WTC11 (cell line): Measurements from ENCODE around the gene IRF7. TPM values are rescaled to one million over a fixed set of nuclear protein-coding genes. Genes with fewer than 3 reads are reported as not detected.

Experiments used
- ATAC-seq: fragments of 200-7000 bp; cut with Tn5 transposase; 2 replicates; pipeline ENCODE4 v1.10.0; 2021; ENCODE audit warnings: mild to moderate bottlenecking, moderate library complexity
- CTCF ChIA-PET: fragments of 300-600 bp; sonication (Branson Sonifier 250); formaldehyde crosslinking; loops from one replicate; lab custom pipeline; 2021; ENCODE audit warnings: antibody characterized with exemption; lab: Charles Lee
- POLR2A ChIA-PET: fragments of 350-600 bp; sonication (Branson Sonifier 250); formaldehyde crosslinking; loops from one replicate; lab custom pipeline; 2021; ENCODE audit warnings: antibody characterized with exemption; lab: Charles Lee
- DNase-seq: peaks from one replicate; pipeline ENCODE4 v3.0.0; 2021; ENCODE audit warnings: low spot score
- H3K27ac Mint-ChIP-seq: 2 replicates; pipeline ENCODE4 v1.8.0; 2021; ENCODE audit warnings: mixed read lengths
- H3K27me3 Mint-ChIP-seq: 2 replicates; pipeline ENCODE4 v1.8.0; 2021; ENCODE audit warnings: low read depth, mild to moderate bottlenecking, moderate library complexity, mixed read lengths
- H3K36me3 Mint-ChIP-seq: 2 replicates; pipeline ENCODE4 v1.8.0; 2021; ENCODE audit warnings: mixed read lengths
- H3K4me1 Mint-ChIP-seq: 2 replicates; pipeline ENCODE4 v1.8.0; 2022; ENCODE audit warnings: mixed read lengths
- H3K4me3 Mint-ChIP-seq: 2 replicates; pipeline ENCODE4 v1.8.0; 2021; ENCODE audit warnings: mild to moderate bottlenecking, moderate library complexity, mixed read lengths
- H3K9me3 Mint-ChIP-seq: 2 replicates; pipeline ENCODE4 v1.8.0; 2021; ENCODE audit warnings: mixed read lengths
- CDX4 ChIP-seq: fragments of 250-450 bp; sonication (Bioruptor Pico); IDR thresholded peaks from 2 replicates; pipeline ENCODE4 v1.9.0; 2021; ENCODE audit warnings: moderate library complexity, mild to moderate bottlenecking, inconsistent platforms, borderline replicate concordance
- CREB1 ChIP-seq: sonication (generic); formaldehyde crosslinking; IDR thresholded peaks from 2 replicates; pipeline ENCODE4 v1.8.0; 2023; ENCODE audit warnings: mild to moderate bottlenecking, missing genetic modification reagents
- FOXK1 ChIP-seq: sonication (generic); formaldehyde crosslinking; IDR thresholded peaks from 2 replicates; pipeline ENCODE4 v1.8.0; 2022; ENCODE audit warnings: mild to moderate bottlenecking, moderate library complexity, missing genetic modification reagents
- FOXP4 ChIP-seq: sonication (generic); formaldehyde crosslinking; IDR thresholded peaks from 2 replicates; pipeline ENCODE4 v1.8.0; 2022; ENCODE audit warnings: mild to moderate bottlenecking, missing genetic modification reagents
- GTF2I ChIP-seq: fragments of 250-450 bp; sonication (Bioruptor Pico); conservative IDR thresholded peaks from 2 replicates; pipeline ENCODE4 v1.4.0; 2021; ENCODE audit warnings: mild to moderate bottlenecking
- HMGA2 ChIP-seq: fragments of 250-450 bp; sonication (Bioruptor Pico); IDR thresholded peaks from 2 replicates; pipeline ENCODE4 v1.4.0; 2021; ENCODE audit warnings: mild to moderate bottlenecking, moderate library complexity
- JAZF1 ChIP-seq: fragments of 250-450 bp; sonication (Bioruptor Pico); IDR thresholded peaks from 2 replicates; pipeline ENCODE4 v1.9.0; 2021; ENCODE audit warnings: moderate library complexity, mild to moderate bottlenecking, inconsistent platforms
- JUN ChIP-seq: sonication (generic); formaldehyde crosslinking; IDR thresholded peaks from 2 replicates; pipeline ENCODE4 v1.8.0; 2023; ENCODE audit warnings: mild to moderate bottlenecking, missing genetic modification reagents
- MAX ChIP-seq: sonication (generic); formaldehyde crosslinking; IDR thresholded peaks from 2 replicates; pipeline ENCODE4 v1.8.0; 2022; ENCODE audit warnings: mild to moderate bottlenecking, missing genetic modification reagents
- MYBL2 ChIP-seq: sonication (generic); formaldehyde crosslinking; IDR thresholded peaks from 2 replicates; pipeline ENCODE4 v1.8.1; 2023; ENCODE audit warnings: mild to moderate bottlenecking, moderate library complexity, missing genetic modification reagents
- NR2C2 ChIP-seq: sonication (generic); formaldehyde crosslinking; IDR thresholded peaks from 2 replicates; pipeline ENCODE4 v1.8.0; 2022; ENCODE audit warnings: mild to moderate bottlenecking, missing genetic modification reagents
- PRRX2 ChIP-seq: fragments of 250-450 bp; sonication (Bioruptor Pico); IDR thresholded peaks from 2 replicates; pipeline ENCODE4 v1.8.0; 2021; ENCODE audit warnings: mild to moderate bottlenecking
- RELA ChIP-seq: sonication (generic); formaldehyde crosslinking; IDR thresholded peaks from 2 replicates; pipeline ENCODE4 v1.8.1; 2022; ENCODE audit warnings: missing genetic modification reagents, mild to moderate bottlenecking, borderline replicate concordance
- SOX15 ChIP-seq: fragments of 250-450 bp; sonication (Bioruptor Pico); IDR thresholded peaks from 2 replicates; pipeline ENCODE4 v1.9.0; 2021; ENCODE audit warnings: mild to moderate bottlenecking
- TCF7 ChIP-seq: sonication (generic); formaldehyde crosslinking; IDR thresholded peaks from 2 replicates; pipeline ENCODE4 v1.8.0; 2022; ENCODE audit warnings: mild to moderate bottlenecking, low read depth, missing genetic modification reagents, moderate library complexity
- TEAD4 ChIP-seq: sonication (generic); formaldehyde crosslinking; IDR thresholded peaks from 2 replicates; pipeline ENCODE4 v1.8.0; 2022; ENCODE audit warnings: mild to moderate bottlenecking, missing genetic modification reagents
- ZNF138 ChIP-seq: sonication (generic); formaldehyde crosslinking; conservative IDR thresholded peaks from 2 replicates; pipeline ENCODE4 v1.8.1; 2022; ENCODE audit warnings: mild to moderate bottlenecking, moderate library complexity, missing genetic modification reagents
- ZNF232 ChIP-seq: sonication (generic); formaldehyde crosslinking; IDR thresholded peaks from 2 replicates; pipeline ENCODE4 v1.8.0; 2022; ENCODE audit warnings: mild to moderate bottlenecking, missing genetic modification reagents
- ZNF317 ChIP-seq: sonication (generic); formaldehyde crosslinking; IDR thresholded peaks from 2 replicates; pipeline ENCODE4 v1.8.1; 2023; ENCODE audit warnings: low read depth, mild to moderate bottlenecking, moderate library complexity, missing genetic modification reagents, borderline replicate concordance
- ZNF423 ChIP-seq: fragments of 250-450 bp; sonication (Bioruptor Pico); IDR thresholded peaks from 2 replicates; pipeline ENCODE4 v2.1.2; 2022; ENCODE audit warnings: mild to moderate bottlenecking, moderate library complexity
- total RNA-seq: library from RNA; stranded (reverse); gene quantifications from 3 replicates; pipeline ENCODE4 v1.2.3, GENCODE V29; 2021
- TF ChIP-seq, protein P1 (sequence below): sonication (generic); formaldehyde crosslinking; IDR thresholded peaks from 2 replicates; pipeline ENCODE4 v1.8.1; 2022; ENCODE audit warnings: low read depth, missing genetic modification reagents, borderline replicate concordance
- TF ChIP-seq, protein P2 (sequence below): sonication (generic); formaldehyde crosslinking; IDR thresholded peaks from 2 replicates; pipeline ENCODE4 v1.8.1; 2023; ENCODE audit warnings: mild to moderate bottlenecking, missing genetic modification reagents
- TF ChIP-seq, protein P3 (sequence below): sonication (generic); formaldehyde crosslinking; IDR thresholded peaks from 2 replicates; pipeline ENCODE4 v1.8.1; 2022; ENCODE audit warnings: low read depth, mild to moderate bottlenecking, moderate library complexity, missing genetic modification reagents, borderline replicate concordance

The IRF7 gene
- total RNA-seq, 1 experiment from 2014 or later: 11.1 TPM

GRCh38 chr11:610146-610801, 5.5 kb downstream of the IRF7 start (continued):
- TF ChIP-seq FOXP4 (CRISPR knock-in tag) (no peak), ZNF138 (no peak), MAX (CRISPR knock-in tag) (no peak), TEAD4 (no peak), TCF7 (CRISPR knock-in tag) (no peak), CDX4 (CRISPR knock-in tag) (no peak)

DNA sequence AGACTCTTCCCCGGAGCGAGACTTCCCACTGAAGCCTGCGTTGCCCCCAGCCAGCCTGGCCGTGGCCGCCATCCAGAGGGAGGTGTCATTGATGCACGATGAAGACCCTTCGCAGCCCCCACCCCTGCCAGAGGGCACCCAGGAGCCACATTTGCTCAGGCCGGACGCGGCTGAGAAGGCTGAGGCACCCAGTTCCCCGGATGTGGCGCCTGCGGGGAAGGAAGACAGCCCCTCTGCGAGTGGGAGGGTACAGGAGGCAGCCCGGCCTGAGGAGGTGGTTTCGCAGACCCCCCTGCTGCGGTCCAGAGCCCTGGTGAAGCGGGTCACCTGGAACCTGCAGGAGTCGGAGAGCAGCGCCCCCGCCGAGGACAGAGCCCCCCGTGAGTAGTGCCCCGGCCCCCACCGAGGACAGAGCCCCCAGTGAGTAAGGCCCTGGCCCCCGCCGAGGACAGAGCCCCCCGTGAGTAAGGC, 6.4 kb downstream of the IRF7 start:
- ChIA-PET POLR2A (no interaction called here), CTCF (no interaction called here)
- DNase-seq (no peak), ATAC-seq (no peak)
- H3K27ac Mint-ChIP-seq: no peak overlapping the region
- no peaks in the 10 kb centered on the region for H3K9me3 Mint-ChIP-seq
- H3K4me3 Mint-ChIP-seq: no peak overlapping the region
- H3K36me3 Mint-ChIP-seq: peaks cover 29% of the 10 kb centered on the region
- no peaks in the 10 kb centered on the region for H3K27me3 Mint-ChIP-seq
- H3K4me1 Mint-ChIP-seq: 0 out of 2 replicates have a peak, but pooled peaks cover 4% of the 10 kb centered on the region
- no peak for TF ChIP-seq ZNF317 (CRISPR knock-in tag)

DNA sequence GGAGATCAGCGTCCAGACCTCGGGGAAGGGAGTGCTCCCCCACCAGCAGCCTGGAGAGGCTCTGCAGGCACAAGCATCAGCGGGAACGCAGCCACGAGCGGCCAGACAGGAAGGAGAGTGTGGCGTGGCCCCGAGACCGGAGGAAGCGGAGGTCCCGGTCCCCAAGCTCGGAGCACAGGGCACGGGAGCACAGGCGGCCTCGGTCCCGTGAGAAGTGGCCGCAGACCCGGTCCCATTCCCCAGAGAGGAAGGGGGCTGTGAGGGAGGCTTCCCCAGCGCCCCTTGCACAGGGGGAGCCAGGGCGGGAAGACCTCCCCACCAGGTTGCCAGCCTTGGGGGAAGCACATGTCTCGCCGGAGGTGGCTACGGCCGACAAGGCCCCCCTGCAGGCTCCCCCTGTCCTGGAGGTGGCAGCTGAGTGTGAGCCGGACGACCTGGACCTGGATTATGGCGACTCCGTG, 6.9 kb downstream of the IRF7 start:
- Mint-ChIP-seq H3K27ac (no peak overlapping the region), H3K4me3 (no peak overlapping the region)
- ATAC-seq: no peak
- TF ChIP-seq NR2C2 (no peak), GTF2I (CRISPR knock-in tag) (no peak), MYBL2 (CRISPR knock-in tag) (no peak), CREB1 (CRISPR knock-in tag) (no peak), ZNF232 (no peak), PRRX2 (CRISPR knock-in tag) (no peak), FOXK1 (no peak), JAZF1 (CRISPR knock-in tag) (no peak)
- TF ChIP-seq, all 79 proteins: peak for 0
- ChIA-PET POLR2A (no interaction called here), CTCF (interaction anchor here (1.0 kb wide), 1 partner anchor 168 kb away, joined by 4 read pairs; the partner anchor contains the start of gene GATD1)
- H3K36me3 Mint-ChIP-seq: peaks cover 34% of the 10 kb centered on the region
- no peaks in the 10 kb centered on the region for H3K27me3 Mint-ChIP-seq
- no peak for DNase-seq
- H3K4me1 Mint-ChIP-seq: 0 out of 2 replicates have a peak, but pooled peaks cover 4% of the 10 kb centered on the region
- H3K9me3 Mint-ChIP-seq: no peaks in the 10 kb centered on the region

GRCh38 chr11:607971-608659, 7.6 kb downstream of the IRF7 start:
- Mint-ChIP-seq H3K9me3 (no peaks in the 10 kb centered on the region), H3K27ac (no peak overlapping the region), H3K27me3 (no peaks in the 10 kb centered on the region), H3K4me1 (0 out of 2 replicates have a peak, but pooled peaks cover 4% of the 10 kb centered on the region), H3K4me3 (no peak overlapping the region), H3K36me3 (peaks cover 38% of the 10 kb centered on the region)
- CTCF ChIA-PET: interaction anchor here (1.0 kb wide), 1 partner anchor 169 kb away, joined by 4 read pairs; the partner anchor contains the start of gene GATD1
- POLR2A ChIA-PET: no interaction called here
- ATAC-seq (no peak), DNase-seq (no peak)
- TF ChIP-seq, protein P1, sequence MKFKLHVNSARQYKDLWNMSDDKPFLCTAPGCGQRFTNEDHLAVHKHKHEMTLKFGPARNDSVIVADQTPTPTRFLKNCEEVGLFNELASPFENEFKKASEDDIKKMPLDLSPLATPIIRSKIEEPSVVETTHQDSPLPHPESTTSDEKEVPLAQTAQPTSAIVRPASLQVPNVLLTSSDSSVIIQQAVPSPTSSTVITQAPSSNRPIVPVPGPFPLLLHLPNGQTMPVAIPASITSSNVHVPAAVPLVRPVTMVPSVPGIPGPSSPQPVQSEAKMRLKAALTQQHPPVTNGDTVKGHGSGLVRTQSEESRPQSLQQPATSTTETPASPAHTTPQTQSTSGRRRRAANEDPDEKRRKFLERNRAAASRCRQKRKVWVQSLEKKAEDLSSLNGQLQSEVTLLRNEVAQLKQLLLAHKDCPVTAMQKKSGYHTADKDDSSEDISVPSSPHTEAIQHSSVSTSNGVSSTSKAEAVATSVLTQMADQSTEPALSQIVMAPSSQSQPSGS (CRISPR knock-in tag): no peak
- TF ChIP-seq ZNF423 (CRISPR knock-in tag) (no peak), RELA (no peak), JUN (CRISPR knock-in tag) (no peak), HMGA2 (CRISPR knock-in tag) (no peak), SOX15 (no peak)
- TF ChIP-seq, protein P2, sequence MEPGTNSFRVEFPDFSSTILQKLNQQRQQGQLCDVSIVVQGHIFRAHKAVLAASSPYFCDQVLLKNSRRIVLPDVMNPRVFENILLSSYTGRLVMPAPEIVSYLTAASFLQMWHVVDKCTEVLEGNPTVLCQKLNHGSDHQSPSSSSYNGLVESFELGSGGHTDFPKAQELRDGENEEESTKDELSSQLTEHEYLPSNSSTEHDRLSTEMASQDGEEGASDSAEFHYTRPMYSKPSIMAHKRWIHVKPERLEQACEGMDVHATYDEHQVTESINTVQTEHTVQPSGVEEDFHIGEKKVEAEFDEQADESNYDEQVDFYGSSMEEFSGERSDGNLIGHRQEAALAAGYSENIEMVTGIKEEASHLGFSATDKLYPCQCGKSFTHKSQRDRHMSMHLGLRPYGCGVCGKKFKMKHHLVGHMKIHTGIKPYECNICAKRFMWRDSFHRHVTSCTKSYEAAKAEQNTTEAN (CRISPR knock-in tag): no peak
- TF ChIP-seq, protein P3, sequence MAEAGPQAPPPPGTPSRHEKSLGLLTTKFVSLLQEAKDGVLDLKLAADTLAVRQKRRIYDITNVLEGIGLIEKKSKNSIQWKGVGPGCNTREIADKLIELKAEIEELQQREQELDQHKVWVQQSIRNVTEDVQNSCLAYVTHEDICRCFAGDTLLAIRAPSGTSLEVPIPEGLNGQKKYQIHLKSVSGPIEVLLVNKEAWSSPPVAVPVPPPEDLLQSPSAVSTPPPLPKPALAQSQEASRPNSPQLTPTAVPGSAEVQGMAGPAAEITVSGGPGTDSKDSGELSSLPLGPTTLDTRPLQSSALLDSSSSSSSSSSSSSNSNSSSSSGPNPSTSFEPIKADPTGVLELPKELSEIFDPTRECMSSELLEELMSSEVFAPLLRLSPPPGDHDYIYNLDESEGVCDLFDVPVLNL (CRISPR knock-in tag): no peak
